ENCODE measurements around the gene FIG4. TPM values are rescaled to one million over a fixed set of nuclear protein-coding genes. Genes with fewer than 3 reads are reported as not detected.

The FIG4 gene
- total RNA-seq, 4 donors from 2014 or later: 12.5 to 23.0 (median 19.3) TPM

DNA sequence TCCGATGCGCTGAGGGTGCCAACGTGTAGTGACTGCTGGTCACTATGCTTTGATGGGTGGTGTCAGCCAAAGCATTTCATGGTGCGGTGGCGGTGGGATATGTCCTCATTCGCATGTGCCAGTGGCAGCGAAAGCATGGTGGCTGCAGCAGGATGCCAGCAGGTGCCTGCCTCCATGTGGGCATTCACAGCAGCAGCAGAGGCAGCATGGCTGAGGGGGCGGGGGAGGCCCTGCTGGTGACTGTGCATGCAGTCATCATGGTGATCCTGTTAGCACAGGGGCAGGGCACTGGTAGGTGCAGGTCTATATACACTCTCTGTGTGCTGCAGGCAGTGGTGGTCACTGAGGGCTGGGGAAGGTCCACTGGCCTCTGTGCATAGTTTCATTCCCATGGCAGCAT lies 22.0 kb downstream of the FIG4 start:
- Histone ChIP-seq H3K4me1 (no peaks in the 10 kb centered on the region), H3K27ac (no peak overlapping the region), H3K27me3 (no peaks in the 10 kb centered on the region), H3K9me3 (no peaks in the 10 kb centered on the region), H3K4me3 (no peak overlapping the region), H3K36me3 (peaks cover 0 to 27% of the 10 kb centered on the region in 2 donors)
- ATAC-seq: no peak
- TF ChIP-seq POLR2A (IDR thresholded peaks at IDR 0.05): no peak
- WGBS, 2 donors (ENCODE audit: low coverage in 1 of 2): 100% methylated on average over 4 of the region's 8 CpGs; no CpG with 5 or more reads in 1 of the 2 donors

DNA sequence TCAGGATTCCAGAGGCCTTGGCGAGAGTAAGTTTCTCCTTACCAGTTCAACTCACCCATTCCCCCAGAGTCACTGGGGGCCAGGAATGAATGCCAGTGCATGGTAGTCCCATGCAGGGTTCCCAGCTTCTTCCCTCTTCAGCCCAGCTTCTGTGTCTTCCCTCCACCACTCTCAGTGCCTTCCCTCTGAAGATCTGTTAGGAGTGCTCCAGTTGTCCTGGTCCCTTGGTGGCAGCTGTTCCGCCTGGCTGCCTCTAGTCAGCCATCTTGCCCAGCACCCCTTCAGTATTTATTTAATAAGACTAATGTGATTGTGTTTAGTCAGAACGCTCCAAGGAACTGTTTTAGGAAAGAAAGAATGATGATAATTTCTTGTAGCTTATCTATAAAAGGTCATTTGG lies 23.1 kb downstream of the FIG4 start:
- WGBS, 2 donors (ENCODE audit: low coverage in 1 of 2): 77 to 83% methylated on average over 2 to 3 of the region's 3 CpGs
- H3K36me3 ChIP-seq: peaks cover 0 to 38% of the 10 kb centered on the region in 2 donors
- H3K9me3 ChIP-seq: no peaks in the 10 kb centered on the region
- TF ChIP-seq, protein P1, sequence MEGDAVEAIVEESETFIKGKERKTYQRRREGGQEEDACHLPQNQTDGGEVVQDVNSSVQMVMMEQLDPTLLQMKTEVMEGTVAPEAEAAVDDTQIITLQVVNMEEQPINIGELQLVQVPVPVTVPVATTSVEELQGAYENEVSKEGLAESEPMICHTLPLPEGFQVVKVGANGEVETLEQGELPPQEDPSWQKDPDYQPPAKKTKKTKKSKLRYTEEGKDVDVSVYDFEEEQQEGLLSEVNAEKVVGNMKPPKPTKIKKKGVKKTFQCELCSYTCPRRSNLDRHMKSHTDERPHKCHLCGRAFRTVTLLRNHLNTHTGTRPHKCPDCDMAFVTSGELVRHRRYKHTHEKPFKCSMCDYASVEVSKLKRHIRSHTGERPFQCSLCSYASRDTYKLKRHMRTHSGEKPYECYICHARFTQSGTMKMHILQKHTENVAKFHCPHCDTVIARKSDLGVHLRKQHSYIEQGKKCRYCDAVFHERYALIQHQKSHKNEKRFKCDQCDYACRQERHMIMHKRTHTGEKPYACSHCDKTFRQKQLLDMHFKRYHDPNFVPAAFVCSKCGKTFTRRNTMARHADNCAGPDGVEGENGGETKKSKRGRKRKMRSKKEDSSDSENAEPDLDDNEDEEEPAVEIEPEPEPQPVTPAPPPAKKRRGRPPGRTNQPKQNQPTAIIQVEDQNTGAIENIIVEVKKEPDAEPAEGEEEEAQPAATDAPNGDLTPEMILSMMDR (IDR thresholded peaks at IDR 0.05): no peak
- no peak for TF ChIP-seq POLR2AphosphoS5 (IDR thresholded peaks at IDR 0.05)
- TF ChIP-seq POLR2A (IDR thresholded peaks at IDR 0.05): no peak
- TF ChIP-seq EP300 (IDR thresholded peaks at IDR 0.05): no peak
- H3K27ac ChIP-seq: no peak overlapping the region
- no peak overlapping the region for H3K4me3 ChIP-seq
- no peaks in the 10 kb centered on the region for H3K4me1 ChIP-seq
- H3K27me3 ChIP-seq: no peaks in the 10 kb centered on the region
- no peak for ATAC-seq

DNA sequence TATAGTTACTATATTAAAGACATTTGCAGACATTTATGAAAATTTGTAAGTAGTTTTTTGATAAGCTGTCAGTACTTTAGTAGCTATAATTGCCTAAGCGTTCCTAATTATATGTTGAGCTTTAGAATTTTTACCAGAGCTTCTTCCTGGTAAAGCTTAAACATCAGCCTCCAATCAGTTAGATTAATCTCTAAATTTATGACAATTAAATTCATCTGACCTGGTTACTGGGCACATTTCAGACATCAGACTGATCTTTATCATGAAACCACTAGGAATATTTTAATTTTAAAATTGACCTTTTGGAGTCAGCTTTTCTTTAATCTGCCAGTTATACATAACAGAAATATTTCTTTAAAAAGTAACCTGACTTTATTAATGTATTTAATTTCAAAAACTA lies 23.5 kb downstream of the FIG4 start:
- no peak for ATAC-seq
- Histone ChIP-seq H3K9me3 (no peaks in the 10 kb centered on the region), H3K4me1 (no peaks in the 10 kb centered on the region), H3K27me3 (no peaks in the 10 kb centered on the region), H3K27ac (no peak overlapping the region), H3K36me3 (peaks cover 0 to 41% of the 10 kb centered on the region in 2 donors), H3K4me3 (no peak overlapping the region)
- 92 to 100% methylated on average over 1 of the region's 1 CpG for WGBS, 2 donors (ENCODE audit: low coverage in 1 of 2)
- TF ChIP-seq, protein P1 (IDR thresholded peaks at IDR 0.05): no peak
- TF ChIP-seq POLR2A (IDR thresholded peaks at IDR 0.05): no peak
- TF ChIP-seq POLR2AphosphoS5 (IDR thresholded peaks at IDR 0.05): no peak
- no peak for TF ChIP-seq EP300 (IDR thresholded peaks at IDR 0.05)

DNA sequence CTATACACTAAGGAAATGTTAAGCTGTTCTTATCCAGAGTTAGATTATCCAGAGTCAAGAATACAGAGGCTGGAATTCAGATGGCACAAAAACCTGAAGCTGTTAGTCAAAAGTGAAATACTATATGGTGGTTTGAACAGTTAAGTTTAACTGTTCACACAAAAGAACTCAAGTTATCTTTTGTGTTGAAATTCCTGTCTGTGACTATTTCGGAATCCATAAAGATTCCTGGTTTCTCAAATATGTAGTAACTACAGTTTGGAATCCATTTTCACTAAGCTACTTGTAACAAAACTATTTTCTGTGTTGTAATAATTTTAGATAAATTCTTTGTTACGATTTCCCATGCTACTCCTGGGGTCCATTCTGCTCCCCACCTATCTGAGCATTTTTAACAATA lies 24.5 kb downstream of the FIG4 start:
- Histone ChIP-seq H3K27me3 (no peaks in the 10 kb centered on the region), H3K4me1 (no peaks in the 10 kb centered on the region)
- 87 to 94% methylated on average over 2 of the region's 2 CpGs for WGBS, 2 donors (ENCODE audit: low coverage in 1 of 2)

GRCh38 chr6:109717971-109718370 lies 26.9 kb downstream of the FIG4 start:
- 82 to 86% methylated on average over 1 to 2 of the region's 2 CpGs for WGBS, 2 donors (ENCODE audit: low coverage in 1 of 2)
- TF ChIP-seq, protein P1 (IDR thresholded peaks at IDR 0.05): no peak
- TF ChIP-seq POLR2AphosphoS5 (IDR thresholded peaks at IDR 0.05) (no peak), EP300 (IDR thresholded peaks at IDR 0.05) (no peak), POLR2A (IDR thresholded peaks at IDR 0.05) (no peak)
- H3K4me3 ChIP-seq: no peak overlapping the region
- ATAC-seq: no peak
- H3K36me3 ChIP-seq: peaks cover 0 to 41% of the 10 kb centered on the region in 2 donors
- H3K27ac ChIP-seq: no peak overlapping the region
- H3K27me3 ChIP-seq: no peaks in the 10 kb centered on the region
- peaks cover 0 to 11% (median 0%) of the 10 kb centered on the region in 3 donors for H3K4me1 ChIP-seq
- no peaks in the 10 kb centered on the region for H3K9me3 ChIP-seq

More for the DNA sequence above, 24.5 kb downstream of the FIG4 start:
- peaks cover 0 to 41% of the 10 kb centered on the region in 2 donors for H3K36me3 ChIP-seq
- ATAC-seq: no peak
- TF ChIP-seq EP300 (IDR thresholded peaks at IDR 0.05): no peak
- TF ChIP-seq POLR2A (IDR thresholded peaks at IDR 0.05): no peak
- no peak for TF ChIP-seq POLR2AphosphoS5 (IDR thresholded peaks at IDR 0.05)
- TF ChIP-seq, protein P1 (IDR thresholded peaks at IDR 0.05): no peak
- no peaks in the 10 kb centered on the region for H3K9me3 ChIP-seq
- no peak overlapping the region for H3K4me3 ChIP-seq
- no peak overlapping the region for H3K27ac ChIP-seq

All from gastroesophageal sphincter (tissue), 4 donors.